Activated CD4-positive, alpha-beta T cell treated with anti-CD3 and anti-CD28 coated beads, Interleukin-2, amount 50 U/mL, for 24 hours (primary cell): ENCODE results near the gene MRPL9.

ENCODE experiments used
- DNase-seq, 2 donors: peaks; one replicate each; pipeline ENCODE4 v3.0.0-alpha.2; 2020; ENCODE audit warnings: low read depth in 1 of 2, low spot score in 1 of 2

MRPL9 gene

DNA sequence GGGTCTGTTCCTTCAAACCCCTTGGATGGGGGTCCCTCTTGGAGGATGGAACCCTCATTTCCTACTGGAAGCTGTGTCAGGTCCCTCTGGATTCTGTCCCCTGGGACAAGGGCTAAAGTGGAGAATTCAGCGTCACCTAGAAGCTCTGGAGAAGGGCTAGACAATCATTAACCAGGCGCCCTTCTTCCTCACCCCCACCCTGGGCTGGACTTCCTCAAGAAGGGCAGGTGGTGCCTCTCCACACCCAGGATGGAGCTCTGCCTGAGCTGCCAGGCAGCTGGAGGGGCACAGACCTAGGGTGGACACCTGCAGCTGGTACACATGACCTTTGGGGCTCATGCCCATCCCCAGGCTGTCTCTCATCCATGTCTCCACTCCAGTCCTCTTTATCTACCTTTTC lies 50.3 kb downstream of the MRPL9 start:
- no peak for DNase-seq

DNA sequence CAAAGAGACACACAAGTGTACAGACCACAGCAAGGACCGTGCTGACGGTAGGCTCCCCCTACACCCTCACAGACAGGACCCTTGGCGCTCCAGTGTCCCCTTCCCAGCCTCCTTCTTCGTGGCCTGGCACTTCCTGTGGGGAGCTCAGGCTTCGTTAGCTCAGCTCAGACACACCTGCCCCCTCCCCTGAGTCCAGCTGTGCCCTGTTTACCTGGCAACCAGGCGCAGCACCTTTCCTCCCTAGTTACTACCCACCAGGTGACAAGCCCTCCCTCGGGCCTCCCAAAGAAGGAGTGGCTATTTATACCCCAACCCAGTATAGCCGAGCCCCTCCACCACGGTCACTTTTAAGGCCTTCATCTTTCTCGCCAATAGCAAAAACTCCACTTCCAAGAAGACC lies 51.3 kb downstream of the MRPL9 start:
- no peak for DNase-seq

DNA sequence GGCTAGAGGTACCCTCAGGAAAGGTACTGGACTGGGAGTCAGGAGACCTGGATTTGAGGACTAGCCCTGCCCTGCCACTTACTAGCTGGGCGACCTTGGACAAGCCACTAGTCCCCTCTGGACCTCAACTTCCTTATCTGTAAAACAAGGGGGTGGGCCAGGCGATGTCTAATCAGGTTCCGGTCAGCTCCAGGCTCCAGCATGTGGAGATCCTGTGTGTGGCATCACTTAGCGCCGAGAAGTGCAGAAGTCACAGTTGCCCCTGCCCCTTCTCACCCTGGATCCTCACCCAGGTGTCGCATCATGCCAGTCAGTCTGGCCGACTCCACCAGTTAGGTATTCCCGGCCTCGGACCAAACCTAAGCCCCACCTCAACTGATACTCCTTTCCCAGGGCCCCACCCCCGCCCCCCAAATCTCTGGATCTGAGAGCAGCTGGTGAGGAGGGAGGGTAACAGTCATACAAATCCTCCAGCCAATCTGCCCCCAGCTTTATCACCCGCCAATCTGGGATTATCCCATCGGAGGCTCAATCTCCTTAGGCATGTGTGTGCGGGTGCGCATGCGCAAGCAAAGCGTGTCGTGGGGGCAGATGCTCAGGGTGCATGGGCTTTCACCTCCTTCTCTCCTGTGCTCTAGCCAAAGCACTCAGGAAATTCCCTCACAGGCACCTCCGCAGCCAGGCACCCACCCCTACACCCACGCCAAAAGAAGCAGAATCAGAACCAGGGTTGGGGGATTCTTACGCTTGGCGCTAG lies 52.1 kb downstream of the MRPL9 start:
- DNase-seq, result no peak

DNA sequence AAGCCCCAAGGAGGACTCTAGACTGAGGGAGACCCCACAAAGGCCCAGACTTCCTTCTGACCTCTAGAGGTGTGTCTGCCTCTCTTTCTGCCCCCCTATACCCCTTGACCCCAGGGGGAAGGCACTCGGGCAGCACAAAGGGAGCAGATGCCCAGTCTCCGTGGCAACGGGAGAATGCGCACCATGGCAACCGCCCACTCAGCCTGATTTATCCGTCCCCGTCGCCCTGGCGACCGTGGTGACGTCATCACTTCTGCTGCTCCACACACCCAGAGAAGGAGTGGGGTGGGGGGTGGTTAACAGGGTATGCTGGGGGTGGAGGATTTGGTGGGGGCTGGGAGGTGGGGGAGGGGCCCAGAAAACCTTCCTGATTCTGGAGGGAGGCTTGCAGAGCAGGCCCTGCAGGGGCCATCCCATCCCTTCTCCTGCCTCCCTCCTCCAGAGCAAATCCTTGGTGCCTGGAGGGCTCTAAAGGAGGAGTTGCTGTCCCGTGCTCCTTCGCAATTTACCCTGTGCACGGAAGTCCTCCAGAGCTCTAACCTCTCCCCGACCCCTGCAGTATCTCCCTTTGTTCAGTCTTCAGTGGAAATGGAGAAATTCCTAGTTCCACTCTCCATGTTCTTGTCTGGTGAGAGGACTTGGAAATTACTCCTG lies 53.0 kb downstream of the MRPL9 start:
- peak; percentile 13 to 22 for DNase-seq
